Gastroesophageal sphincter (tissue), 4 donors: Measurements from ENCODE around the gene ACTN1. TPM values are rescaled to one million over a fixed set of nuclear protein-coding genes. Genes with fewer than 3 reads are reported as not detected.

Source experiments
- ATAC-seq: fragments of 150-250 bp; one replicate; pipeline ENCODE4 v1.9.1; 2016; ENCODE audit warnings: mild to moderate bottlenecking, moderate library complexity
- H3K27ac ChIP-seq, 4 donors: fragments of 200-600 bp; sonication (generic) in 3 of 4; 1 replicate in 3 of 4; 2 replicates in 1 of 4; pipeline ENCODE4 v1.5.1; 2016 to 2019
- H3K27me3 ChIP-seq: fragments of 200-600 bp; sonication (generic); one replicate; pipeline ENCODE4 v1.5.1; 2019
- H3K36me3 ChIP-seq, 2 donors: fragments of 200-600 bp; sonication (generic); one replicate each; pipeline ENCODE4 v1.5.1; 2019; ENCODE audit warnings: control low read depth in 1 of 2
- H3K4me1 ChIP-seq, 3 donors: fragments of 200-600 bp; sonication (generic); 1 replicate in 2 of 3; 2 replicates in 1 of 3; pipeline ENCODE4 v1.5.1; 2016 to 2019; ENCODE audit warnings: control low read depth in 2 of 3
- H3K4me3 ChIP-seq, 2 donors: fragments of 200-600 bp; sonication (generic); one replicate each; pipeline ENCODE4 v1.5.1; 2019; ENCODE audit warnings: mild to moderate bottlenecking in 1 of 2, moderate library complexity in 1 of 2
- H3K9me3 ChIP-seq, 3 donors: fragments of 200-600 bp; sonication (generic); one replicate each; pipeline ENCODE4 v1.5.1; 2017 to 2019; ENCODE audit warnings: control low read depth in 2 of 3
- CTCF ChIP-seq, 4 experiments: fragments of 200-600 bp in 2 of 4; fragments of 450-650 bp in 2 of 4; sonication (generic) in 1 of 4; IDR thresholded peaks; one replicate each; pipeline ENCODE4 v1.5.1; 2017 to 2019; ENCODE audit warnings: antibody characterized with exemption in 4 of 4, mild to moderate bottlenecking in 2 of 4, moderate library complexity in 2 of 4
- EP300 ChIP-seq: sonication (generic); formaldehyde crosslinking; IDR thresholded peaks from one replicate; pipeline ENCODE4 v1.6.1; 2017; ENCODE audit warnings: antibody characterized with exemption, mild to moderate bottlenecking
- POLR2A ChIP-seq, 2 donors: fragments of 450-650 bp; IDR thresholded peaks; one replicate each; pipeline ENCODE4 v1.6.1; 2017; ENCODE audit warnings: antibody characterized with exemption in 2 of 2, mild to moderate bottlenecking in 2 of 2, moderate library complexity in 1 of 2
- POLR2AphosphoS5 ChIP-seq: sonication (generic); formaldehyde crosslinking; IDR thresholded peaks from one replicate; pipeline ENCODE4 v1.6.1; 2017; ENCODE audit warnings: antibody characterized with exemption
- WGBS, 2 donors: methylation state at CpG; one replicate each; pipeline ENCODE4 v1.1.5; 2018; ENCODE audit warnings: low coverage in 1 of 2; 5-methylcytosine and 5-hydroxymethylcytosine counted together
- total RNA-seq, 4 donors: library from RNA; depleted of rRNA; stranded (reverse); fragments of >200 nt; gene quantifications; one replicate each; pipeline ENCODE4 v1.1.0, GENCODE V29; 2016

The ACTN1 gene
- total RNA-seq, 4 donors from 2014 or later = 776 to 1,910 (median 969) TPM

GRCh38 chr14:68921049-68921448 is 58.1 kb downstream of the ACTN1 start:
- Histone ChIP-seq H3K9me3 (no peaks in the 10 kb centered on the region), H3K36me3 (peaks cover 0 to 51% of the 10 kb centered on the region in 2 donors), H3K4me1 (peaks cover 14 to 100% (median 30%) of the 10 kb centered on the region in 3 donors), H3K27ac (peak overlapping the region; percentile 85 to 99 (median 94)), H3K27me3 (no peaks in the 10 kb centered on the region), H3K4me3 (no peak overlapping the region)
- no peak for ATAC-seq
- WGBS, 2 donors = 0 to 52% methylated on average over 5 to 9 of the region's 9 CpGs
- TF ChIP-seq POLR2AphosphoS5 = no peak
- no peak for TF ChIP-seq CTCF (IDR thresholded peaks at IDR 0.05)
- TF ChIP-seq EP300 = no peak
- no peak for TF ChIP-seq POLR2A (IDR thresholded peaks at IDR 0.05)

GRCh38 chr14:68919129-68919927 is 59.8 kb downstream of the ACTN1 start:
- 67 to 73% methylated on average over 4 to 8 of the region's 8 CpGs for WGBS, 2 donors
- H3K36me3 ChIP-seq = peaks cover 0 to 58% of the 10 kb centered on the region in 2 donors

GRCh38 chr14:68918612-68919011 is 60.5 kb downstream of the ACTN1 start:
- no peak for TF ChIP-seq POLR2A (IDR thresholded peaks at IDR 0.05)
- TF ChIP-seq CTCF (IDR thresholded peaks at IDR 0.05) = no peak
- TF ChIP-seq POLR2AphosphoS5 = no peak
- no peak for TF ChIP-seq EP300
- ATAC-seq = no peak
- no peaks in the 10 kb centered on the region for H3K27me3 ChIP-seq
- peaks cover 0 to 58% of the 10 kb centered on the region in 2 donors for H3K36me3 ChIP-seq
- H3K4me1 ChIP-seq = peaks cover 14 to 100% (median 37%) of the 10 kb centered on the region in 3 donors
- H3K27ac ChIP-seq = peak overlapping the region; percentile 67 to 99 (median 94)
- no peaks in the 10 kb centered on the region for H3K9me3 ChIP-seq
- WGBS, 2 donors = 53 to 81% methylated on average over 4 to 10 of the region's 10 CpGs
- H3K4me3 ChIP-seq = no peak overlapping the region

More at GRCh38 chr14:68919129-68919927, 59.8 kb downstream of the ACTN1 start:
- ATAC-seq = no peak
- no peaks in the 10 kb centered on the region for H3K9me3 ChIP-seq
- H3K4me3 ChIP-seq = no peak overlapping the region
- peaks cover 14 to 100% (median 33%) of the 10 kb centered on the region in 3 donors for H3K4me1 ChIP-seq
- TF ChIP-seq CTCF (IDR thresholded peaks at IDR 0.05) (no peak), EP300 (no peak), POLR2AphosphoS5 (no peak), POLR2A (IDR thresholded peaks at IDR 0.05) (no peak)
- no peaks in the 10 kb centered on the region for H3K27me3 ChIP-seq
- peak overlapping the region; percentile 67 to 99 (median 94) for H3K27ac ChIP-seq

DNA sequence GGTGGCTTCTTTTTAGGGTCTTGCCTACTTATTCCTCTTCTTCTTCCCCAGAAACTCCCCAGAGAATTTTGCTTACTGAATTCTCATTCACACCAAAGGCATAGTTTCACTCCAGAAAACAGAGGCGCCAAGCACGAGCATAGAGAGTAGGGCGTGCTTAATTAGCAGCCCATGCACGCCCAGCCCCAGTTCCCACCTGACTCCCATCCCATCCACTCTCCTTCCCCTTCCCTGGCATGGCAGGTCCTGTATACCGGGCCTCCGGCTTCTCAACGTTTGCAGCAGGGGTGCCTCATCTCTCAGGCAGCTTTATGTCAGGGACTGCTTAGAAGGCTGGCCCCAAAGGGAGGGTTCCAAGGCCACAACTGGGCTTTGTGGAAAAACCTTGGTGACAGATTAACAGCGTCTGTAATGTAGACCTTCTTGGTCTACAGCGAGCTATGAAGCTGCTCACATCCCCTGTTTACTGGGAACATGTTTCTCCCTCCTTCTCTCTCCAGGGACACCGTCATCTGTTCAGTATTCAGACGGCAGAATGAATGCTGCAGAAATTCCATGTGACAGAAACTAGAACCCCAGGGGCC is 62.7 kb downstream of the ACTN1 start:
- Histone ChIP-seq H3K9me3 (no peaks in the 10 kb centered on the region), H3K4me1 (peaks cover 8 to 100% (median 23%) of the 10 kb centered on the region in 3 donors), H3K27me3 (no peaks in the 10 kb centered on the region), H3K36me3 (peaks cover 0 to 65% of the 10 kb centered on the region in 2 donors), H3K27ac (peak overlapping the region; percentile 78 to 99 (median 94)), H3K4me3 (no peak overlapping the region)
- ATAC-seq = peak; percentile 17
- WGBS, 2 donors = 38 to 74% methylated on average over 4 to 8 of the region's 11 CpGs
- TF ChIP-seq EP300 (no peak), POLR2AphosphoS5 (peak; percentile 5)

- H3K36me3 ChIP-seq = peaks cover 0 to 64% of the 10 kb centered on the region in 2 donors
- H3K27ac ChIP-seq = peak overlapping the region; percentile 22 to 99 (median 89)
- no peaks in the 10 kb centered on the region for H3K9me3 ChIP-seq
- TF ChIP-seq EP300 (no peak), POLR2AphosphoS5 (no peak), CTCF (IDR thresholded peaks at IDR 0.05) (no peak), POLR2A (IDR thresholded peaks at IDR 0.05) (no peak)
- no peak for ATAC-seq
- 59 to 100% methylated on average over 1 to 3 of the region's 3 CpGs for WGBS, 2 donors
- no peaks in the 10 kb centered on the region for H3K27me3 ChIP-seq
- H3K4me1 ChIP-seq = peaks cover 8 to 100% (median 20%) of the 10 kb centered on the region in 3 donors
- H3K4me3 ChIP-seq = no peak overlapping the region
Observed at GRCh38 chr14:68913516-68913915, 65.6 kb downstream of the ACTN1 start.
